GM23338 (cell line): ENCODE results near the gene ITGA2.

Source experiments
- CREB1 ChIP-seq: fragments of 250-450 bp; sonication (Bioruptor Pico); IDR thresholded peaks from 2 replicates; pipeline ENCODE4 v1.5.0; 2020; ENCODE audit warnings: low read depth, mild to moderate bottlenecking, moderate library complexity
- EZH2 ChIP-seq: fragments of 200-600 bp; sonication (generic); IDR thresholded peaks from one replicate; pipeline ENCODE4 v1.8.0; 2017; ENCODE audit warnings: antibody characterized with exemption, mild to moderate bottlenecking, low read depth; ENCODE audit not compliant: unreplicated experiment
- EZH2phosphoT487 ChIP-seq: fragments of 200-600 bp; sonication (generic); IDR thresholded peaks from one replicate; pipeline ENCODE4 v1.8.1; 2018; ENCODE audit warnings: antibody characterized with exemption; ENCODE audit not compliant: unreplicated experiment
- JUNB ChIP-seq: IDR thresholded peaks from one replicate; pipeline ENCODE4 v1.6.1; 2016; ENCODE audit warnings: antibody characterized with exemption; ENCODE audit not compliant: unreplicated experiment
- NANOG ChIP-seq: IDR thresholded peaks from 2 replicates; pipeline ENCODE4 v1.6.1; 2016; ENCODE audit warnings: antibody characterized with exemption, borderline replicate concordance
- POLR2AphosphoS5 ChIP-seq: IDR thresholded peaks from 2 replicates; pipeline ENCODE4 v1.6.1; 2016; ENCODE audit warnings: antibody characterized with exemption, low read depth
- STAT1 ChIP-seq: IDR thresholded peaks from one replicate; pipeline ENCODE4 v1.6.1; 2016; ENCODE audit warnings: antibody characterized with exemption; ENCODE audit not compliant: unreplicated experiment
- ZNF114 ChIP-seq: fragments of 250-450 bp; sonication (Bioruptor Pico); IDR thresholded peaks from 2 replicates; pipeline ENCODE4 v1.5.0; 2020; ENCODE audit warnings: mild to moderate bottlenecking, moderate library complexity
- ZNF331 ChIP-seq: fragments of 250-450 bp; sonication (Bioruptor Pico); IDR thresholded peaks from 2 replicates; pipeline ENCODE4 v1.5.0; 2020; ENCODE audit warnings: low read depth, mild to moderate bottlenecking, moderate library complexity
- TF ChIP-seq, protein P1 (sequence below), 2 experiments: fragments of 200-600 bp in 1 of 2; sonication (generic) in 1 of 2; conservative IDR thresholded peaks; 2 replicates each; pipeline versions ENCODE4 v1.5.1 to v1.6.1; 2016 to 2017; ENCODE audit warnings: antibody characterized with exemption in 2 of 2, low read depth in 2 of 2, mild to moderate bottlenecking in 2 of 2, moderate library complexity in 1 of 2
- TF ChIP-seq, protein P2 (sequence below): IDR thresholded peaks from one replicate; pipeline ENCODE4 v1.6.1; 2018; ENCODE audit warnings: antibody characterized with exemption; ENCODE audit not compliant: unreplicated experiment
- TF ChIP-seq, protein P3 (sequence below): IDR thresholded peaks from 2 replicates; pipeline ENCODE4 v1.6.1; 2016; ENCODE audit warnings: antibody characterized with exemption

DNA sequence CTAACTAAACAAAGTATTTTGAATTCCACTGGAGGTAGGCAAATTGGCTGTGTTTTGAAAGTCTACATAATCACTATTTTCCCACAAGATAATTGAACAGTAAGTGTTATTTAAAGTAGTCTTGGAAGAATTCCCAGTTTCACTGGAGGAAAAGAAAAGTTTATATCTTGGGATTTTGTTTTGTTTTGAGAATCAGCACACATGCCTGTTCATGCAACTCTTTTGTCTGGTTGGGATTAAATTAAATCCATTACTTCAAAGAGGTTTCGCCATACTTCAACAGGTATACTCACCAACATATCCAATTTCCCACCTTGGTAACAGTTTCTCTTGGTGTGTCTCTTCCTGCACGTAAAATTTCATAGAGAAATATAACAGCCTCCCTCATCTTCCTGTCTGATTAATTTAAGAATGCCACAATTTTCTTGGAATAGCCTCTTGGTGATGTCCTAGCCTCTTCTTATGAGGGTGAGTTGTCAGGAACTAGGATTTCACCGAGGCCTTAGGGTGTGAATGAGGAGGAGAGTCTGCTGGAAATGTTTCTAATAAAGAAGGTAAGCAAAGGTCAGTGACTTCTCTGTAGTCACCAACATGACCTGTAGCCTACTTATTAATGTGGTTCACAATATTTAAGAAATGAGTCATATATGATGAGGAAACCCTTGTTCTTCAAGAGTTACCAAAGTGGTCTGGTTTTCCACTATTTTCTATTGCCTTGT lies 48.1 kb downstream of the ITGA2 start:
- TF ChIP-seq, protein P1, sequence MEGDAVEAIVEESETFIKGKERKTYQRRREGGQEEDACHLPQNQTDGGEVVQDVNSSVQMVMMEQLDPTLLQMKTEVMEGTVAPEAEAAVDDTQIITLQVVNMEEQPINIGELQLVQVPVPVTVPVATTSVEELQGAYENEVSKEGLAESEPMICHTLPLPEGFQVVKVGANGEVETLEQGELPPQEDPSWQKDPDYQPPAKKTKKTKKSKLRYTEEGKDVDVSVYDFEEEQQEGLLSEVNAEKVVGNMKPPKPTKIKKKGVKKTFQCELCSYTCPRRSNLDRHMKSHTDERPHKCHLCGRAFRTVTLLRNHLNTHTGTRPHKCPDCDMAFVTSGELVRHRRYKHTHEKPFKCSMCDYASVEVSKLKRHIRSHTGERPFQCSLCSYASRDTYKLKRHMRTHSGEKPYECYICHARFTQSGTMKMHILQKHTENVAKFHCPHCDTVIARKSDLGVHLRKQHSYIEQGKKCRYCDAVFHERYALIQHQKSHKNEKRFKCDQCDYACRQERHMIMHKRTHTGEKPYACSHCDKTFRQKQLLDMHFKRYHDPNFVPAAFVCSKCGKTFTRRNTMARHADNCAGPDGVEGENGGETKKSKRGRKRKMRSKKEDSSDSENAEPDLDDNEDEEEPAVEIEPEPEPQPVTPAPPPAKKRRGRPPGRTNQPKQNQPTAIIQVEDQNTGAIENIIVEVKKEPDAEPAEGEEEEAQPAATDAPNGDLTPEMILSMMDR (conservative IDR thresholded peaks at IDR 0.05; ENCODE audit: low read depth in 2 of 2): no peak
- TF ChIP-seq, protein P2, sequence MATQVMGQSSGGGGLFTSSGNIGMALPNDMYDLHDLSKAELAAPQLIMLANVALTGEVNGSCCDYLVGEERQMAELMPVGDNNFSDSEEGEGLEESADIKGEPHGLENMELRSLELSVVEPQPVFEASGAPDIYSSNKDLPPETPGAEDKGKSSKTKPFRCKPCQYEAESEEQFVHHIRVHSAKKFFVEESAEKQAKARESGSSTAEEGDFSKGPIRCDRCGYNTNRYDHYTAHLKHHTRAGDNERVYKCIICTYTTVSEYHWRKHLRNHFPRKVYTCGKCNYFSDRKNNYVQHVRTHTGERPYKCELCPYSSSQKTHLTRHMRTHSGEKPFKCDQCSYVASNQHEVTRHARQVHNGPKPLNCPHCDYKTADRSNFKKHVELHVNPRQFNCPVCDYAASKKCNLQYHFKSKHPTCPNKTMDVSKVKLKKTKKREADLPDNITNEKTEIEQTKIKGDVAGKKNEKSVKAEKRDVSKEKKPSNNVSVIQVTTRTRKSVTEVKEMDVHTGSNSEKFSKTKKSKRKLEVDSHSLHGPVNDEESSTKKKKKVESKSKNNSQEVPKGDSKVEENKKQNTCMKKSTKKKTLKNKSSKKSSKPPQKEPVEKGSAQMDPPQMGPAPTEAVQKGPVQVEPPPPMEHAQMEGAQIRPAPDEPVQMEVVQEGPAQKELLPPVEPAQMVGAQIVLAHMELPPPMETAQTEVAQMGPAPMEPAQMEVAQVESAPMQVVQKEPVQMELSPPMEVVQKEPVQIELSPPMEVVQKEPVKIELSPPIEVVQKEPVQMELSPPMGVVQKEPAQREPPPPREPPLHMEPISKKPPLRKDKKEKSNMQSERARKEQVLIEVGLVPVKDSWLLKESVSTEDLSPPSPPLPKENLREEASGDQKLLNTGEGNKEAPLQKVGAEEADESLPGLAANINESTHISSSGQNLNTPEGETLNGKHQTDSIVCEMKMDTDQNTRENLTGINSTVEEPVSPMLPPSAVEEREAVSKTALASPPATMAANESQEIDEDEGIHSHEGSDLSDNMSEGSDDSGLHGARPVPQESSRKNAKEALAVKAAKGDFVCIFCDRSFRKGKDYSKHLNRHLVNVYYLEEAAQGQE: no peak
- TF ChIP-seq EZH2 (no peak), JUNB (no peak), EZH2phosphoT487 (no peak), ZNF331 (no peak), POLR2AphosphoS5 (no peak), CREB1 (CRISPR knock-in tag) (no peak), STAT1 (no peak), ZNF114 (CRISPR knock-in tag) (no peak), NANOG (no peak)
- TF ChIP-seq, protein P3, sequence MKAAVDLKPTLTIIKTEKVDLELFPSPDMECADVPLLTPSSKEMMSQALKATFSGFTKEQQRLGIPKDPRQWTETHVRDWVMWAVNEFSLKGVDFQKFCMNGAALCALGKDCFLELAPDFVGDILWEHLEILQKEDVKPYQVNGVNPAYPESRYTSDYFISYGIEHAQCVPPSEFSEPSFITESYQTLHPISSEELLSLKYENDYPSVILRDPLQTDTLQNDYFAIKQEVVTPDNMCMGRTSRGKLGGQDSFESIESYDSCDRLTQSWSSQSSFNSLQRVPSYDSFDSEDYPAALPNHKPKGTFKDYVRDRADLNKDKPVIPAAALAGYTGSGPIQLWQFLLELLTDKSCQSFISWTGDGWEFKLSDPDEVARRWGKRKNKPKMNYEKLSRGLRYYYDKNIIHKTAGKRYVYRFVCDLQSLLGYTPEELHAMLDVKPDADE: no peak
